HepG2 (cell line): ENCODE measurements around the gene EHD1. TPM values are rescaled to one million over a fixed set of nuclear protein-coding genes. Genes with fewer than 3 reads are reported as not detected.

ENCODE experiments used
- ARID2 ChIP-seq: sonication (generic); formaldehyde crosslinking; IDR thresholded peaks from 2 replicates; pipeline ENCODE4 v1.8.1; 2022; ENCODE audit warnings: mild to moderate bottlenecking, missing genetic modification reagents, borderline replicate concordance
- CBX1 ChIP-seq: IDR thresholded peaks from one replicate; pipeline ENCODE4 v1.6.1; 2016; ENCODE audit warnings: antibody characterized with exemption, low read depth
- GTF3A ChIP-seq: sonication (generic); formaldehyde crosslinking; conservative IDR thresholded peaks from 2 replicates; pipeline ENCODE4 v1.4.0; 2020; ENCODE audit warnings: mild to moderate bottlenecking, missing genetic modification reagents
- HCFC1 ChIP-seq: fragments of 150-350 bp; IDR thresholded peaks from 2 replicates; pipeline ENCODE4 v1.6.1; 2014; ENCODE audit warnings: low read depth, low read length
- MED13 ChIP-seq: sonication (generic); formaldehyde crosslinking; IDR thresholded peaks from 2 replicates; pipeline ENCODE4 v1.5.0; 2020; ENCODE audit warnings: missing genetic modification reagents
- MED8 ChIP-seq: sonication (generic); formaldehyde crosslinking; IDR thresholded peaks from 2 replicates; pipeline ENCODE4 v1.8.1; 2023; ENCODE audit warnings: mild to moderate bottlenecking, missing genetic modification reagents; ENCODE audit not compliant: insufficient replicate concordance
- RORA ChIP-seq: sonication (generic); formaldehyde crosslinking; IDR thresholded peaks from 2 replicates; pipeline ENCODE4 v1.5.0; 2020; ENCODE audit warnings: mild to moderate bottlenecking, missing genetic modification reagents, moderate library complexity
- SCMH1 ChIP-seq: sonication (generic); formaldehyde crosslinking; IDR thresholded peaks from 2 replicates; pipeline ENCODE4 v1.9.0; 2021; ENCODE audit warnings: missing genetic modification reagents, mild to moderate bottlenecking, borderline replicate concordance
- SP1 ChIP-seq, 2 experiments: fragments of 450-650 bp in 1 of 2; sonication (generic) in 1 of 2; formaldehyde crosslinking in 1 of 2; IDR thresholded peaks; 2 replicates each; pipeline versions ENCODE4 v1.4.0 to v1.6.1; 2016 to 2020; ENCODE audit warnings: missing genetic modification reagents in 1 of 2
- SP140L ChIP-seq: sonication (generic); formaldehyde crosslinking; IDR thresholded peaks from 2 replicates; pipeline ENCODE4 v1.4.0; 2020; ENCODE audit warnings: missing genetic modification reagents, borderline replicate concordance
- SP4 ChIP-seq: sonication (generic); formaldehyde crosslinking; IDR thresholded peaks from 2 replicates; pipeline ENCODE4 v1.8.1; 2023; ENCODE audit warnings: mild to moderate bottlenecking, missing genetic modification reagents
- STAT5B ChIP-seq: sonication (generic); formaldehyde crosslinking; IDR thresholded peaks from 2 replicates; pipeline ENCODE4 v1.4.0; 2020; ENCODE audit warnings: missing genetic modification reagents
- TBX3 ChIP-seq: fragments of 450-650 bp; IDR thresholded peaks from 2 replicates; pipeline ENCODE4 v1.6.1; 2017; ENCODE audit warnings: antibody characterized with exemption, mild to moderate bottlenecking, inconsistent platforms, borderline replicate concordance
- TOE1 ChIP-seq: sonication (generic); formaldehyde crosslinking; IDR thresholded peaks from 2 replicates; pipeline ENCODE4 v1.4.0; 2020; ENCODE audit warnings: mild to moderate bottlenecking, missing genetic modification reagents
- TP53 ChIP-seq: sonication (generic); formaldehyde crosslinking; conservative IDR thresholded peaks from 2 replicates; pipeline ENCODE4 v1.4.0; 2020; ENCODE audit warnings: missing genetic modification reagents
- ZFP62 ChIP-seq: sonication (generic); formaldehyde crosslinking; IDR thresholded peaks from 2 replicates; pipeline ENCODE4 v1.4.0; 2020; ENCODE audit warnings: missing genetic modification reagents
- ZFY ChIP-seq: sonication (generic); formaldehyde crosslinking; IDR thresholded peaks from 2 replicates; pipeline ENCODE4 v1.4.0; 2020; ENCODE audit warnings: missing genetic modification reagents
- ZKSCAN1 ChIP-seq: fragments of 150-350 bp; IDR thresholded peaks from 2 replicates; pipeline ENCODE4 v1.6.1; 2014; ENCODE audit warnings: low read length
- ZNF468 ChIP-seq: sonication (generic); formaldehyde crosslinking; IDR thresholded peaks from 2 replicates; pipeline ENCODE4 v1.8.0; 2022; ENCODE audit warnings: mild to moderate bottlenecking, moderate library complexity, missing genetic modification reagents
- ZNF543 ChIP-seq: sonication (generic); formaldehyde crosslinking; IDR thresholded peaks from 2 replicates; pipeline ENCODE4 v1.4.0; 2020; ENCODE audit warnings: mild to moderate bottlenecking, missing genetic modification reagents
- ZNF569 ChIP-seq: sonication (generic); formaldehyde crosslinking; IDR thresholded peaks from 2 replicates; pipeline ENCODE4 v1.5.0; 2020; ENCODE audit warnings: mild to moderate bottlenecking, missing genetic modification reagents, moderate library complexity, borderline replicate concordance
- ZNF570 ChIP-seq: sonication (generic); formaldehyde crosslinking; IDR thresholded peaks from 2 replicates; pipeline ENCODE4 v1.4.0; 2020; ENCODE audit warnings: mild to moderate bottlenecking, missing genetic modification reagents, borderline replicate concordance
- ZNF589 ChIP-seq: sonication (generic); formaldehyde crosslinking; conservative IDR thresholded peaks from 2 replicates; pipeline ENCODE4 v1.8.0; 2022; ENCODE audit warnings: mild to moderate bottlenecking, moderate library complexity, missing genetic modification reagents
- ZSCAN9 ChIP-seq: IDR thresholded peaks from 2 replicates; pipeline ENCODE4 v1.6.1; 2016; ENCODE audit warnings: borderline replicate concordance
- polyA plus RNA-seq, 8 experiments: library from polyadenylated mRNA; depleted of rRNA in 3 of 8; stranded (reverse) in 7 of 8; unstranded in 1 of 8; fragments of >200 nt; fragmentation: Illumina TruSeq in 4 of 8; extraction: Trizol in 4 of 8; gene quantifications; 2 replicates each; pipeline versions ENCODE4 v1.2.1 to v1.2.3, GENCODE V29; 2011 to 2016; ENCODE audit warnings: low read depth in 4 of 8, missing spikeins in 1 of 8, mixed read lengths in 1 of 8; ENCODE audit not compliant: insufficient read depth in 1 of 8
- total RNA-seq, 5 experiments: library from RNA; depleted of rRNA; stranded (reverse); fragments of >200 nt; fragmentation: Illumina TruSeq; extraction: Trizol; gene quantifications; 2 replicates each; pipeline ENCODE4 v1.2.3, GENCODE V29; 2016; ENCODE audit warnings: low read depth in 1 of 5
- TF ChIP-seq, protein P1 (sequence below): sonication (generic); formaldehyde crosslinking; IDR thresholded peaks from 2 replicates; pipeline ENCODE4 v1.8.1; 2023; ENCODE audit warnings: mild to moderate bottlenecking, missing genetic modification reagents
- TF ChIP-seq, protein P2 (sequence below): sonication (generic); formaldehyde crosslinking; IDR thresholded peaks from 2 replicates; pipeline ENCODE4 v1.4.0; 2020; ENCODE audit warnings: mild to moderate bottlenecking, missing genetic modification reagents
- TF ChIP-seq, protein P3 (sequence below): IDR thresholded peaks from 2 replicates; pipeline ENCODE4 v1.6.1; 2016; ENCODE audit warnings: mild to moderate bottlenecking
- TF ChIP-seq, protein P4 (sequence below): sonication (generic); formaldehyde crosslinking; IDR thresholded peaks from 2 replicates; pipeline ENCODE4 v1.5.0; 2020; ENCODE audit warnings: missing genetic modification reagents

EHD1 gene
- total and polyA plus RNA-seq, 2 of the 13 experiments (the other 11 are each of a cell fraction or from before 2014, with no cell fraction given): 23.6 to 26.6 TPM

DNA sequence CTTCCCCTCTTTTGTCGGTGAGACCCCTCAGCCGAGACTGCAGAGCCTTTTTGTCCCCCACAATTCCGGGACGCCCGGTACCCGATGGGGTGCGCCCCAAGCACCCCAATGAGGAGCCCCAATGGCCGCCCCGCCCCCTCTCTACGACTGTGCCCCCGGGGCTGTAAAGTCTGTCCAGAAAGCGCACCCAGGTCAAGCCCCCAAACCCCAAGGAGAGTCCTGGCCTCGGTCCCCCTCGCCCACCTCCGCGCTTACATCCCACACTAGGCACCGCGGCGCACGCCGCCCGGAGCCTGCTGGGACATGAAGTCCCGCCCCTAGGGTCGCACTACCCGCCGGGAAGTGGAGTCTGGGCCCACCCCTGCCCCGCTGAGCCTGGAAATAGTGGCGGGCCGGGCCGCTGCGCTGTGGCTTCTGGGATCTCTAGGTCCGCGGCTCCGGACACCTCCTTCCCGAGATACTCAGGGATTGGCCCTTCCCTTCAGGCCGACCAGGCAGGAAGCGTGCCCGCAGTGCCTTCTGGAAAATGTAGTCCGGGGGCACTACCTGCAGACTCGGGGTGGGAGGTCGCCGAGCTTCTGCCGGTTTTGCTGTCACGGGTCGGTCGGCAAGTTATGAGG, 68.0 kb downstream of the EHD1 start, which contains the start of gene MEN1 (continued):
- TF ChIP-seq ZKSCAN1: no peak
- TF ChIP-seq, protein P1, sequence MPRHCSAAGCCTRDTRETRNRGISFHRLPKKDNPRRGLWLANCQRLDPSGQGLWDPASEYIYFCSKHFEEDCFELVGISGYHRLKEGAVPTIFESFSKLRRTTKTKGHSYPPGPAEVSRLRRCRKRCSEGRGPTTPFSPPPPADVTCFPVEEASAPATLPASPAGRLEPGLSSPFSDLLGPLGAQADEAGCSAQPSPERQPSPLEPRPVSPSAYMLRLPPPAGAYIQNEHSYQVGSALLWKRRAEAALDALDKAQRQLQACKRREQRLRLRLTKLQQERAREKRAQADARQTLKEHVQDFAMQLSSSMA (CRISPR knock-in tag): 0 out of 2 replicates have a peak, but pooled peaks have one; percentile 55
- TF ChIP-seq ZNF589 (CRISPR knock-in tag): no peak
- 0 out of 2 replicates have a peak, but pooled peaks have one; percentile 39 for TF ChIP-seq TP53 (CRISPR knock-in tag)
- no peak for TF ChIP-seq CBX1
- no peak for TF ChIP-seq ZNF570 (CRISPR knock-in tag)
- TF ChIP-seq ZSCAN9 (CRISPR knock-in tag): no peak
- 0 out of 2 replicates have a peak, but pooled peaks have one; percentile 55 for TF ChIP-seq GTF3A
- TF ChIP-seq ZFY (CRISPR knock-in tag): peak; percentile 97
- TF ChIP-seq ZNF468 (CRISPR knock-in tag): no peak
- TF ChIP-seq, protein P2, sequence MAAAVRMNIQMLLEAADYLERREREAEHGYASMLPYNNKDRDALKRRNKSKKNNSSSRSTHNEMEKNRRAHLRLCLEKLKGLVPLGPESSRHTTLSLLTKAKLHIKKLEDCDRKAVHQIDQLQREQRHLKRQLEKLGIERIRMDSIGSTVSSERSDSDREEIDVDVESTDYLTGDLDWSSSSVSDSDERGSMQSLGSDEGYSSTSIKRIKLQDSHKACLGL (CRISPR knock-in tag): no peak
- TF ChIP-seq ZFP62 (CRISPR knock-in tag): 0 out of 2 replicates have a peak, but pooled peaks have one; percentile 57
- TF ChIP-seq, protein P3, sequence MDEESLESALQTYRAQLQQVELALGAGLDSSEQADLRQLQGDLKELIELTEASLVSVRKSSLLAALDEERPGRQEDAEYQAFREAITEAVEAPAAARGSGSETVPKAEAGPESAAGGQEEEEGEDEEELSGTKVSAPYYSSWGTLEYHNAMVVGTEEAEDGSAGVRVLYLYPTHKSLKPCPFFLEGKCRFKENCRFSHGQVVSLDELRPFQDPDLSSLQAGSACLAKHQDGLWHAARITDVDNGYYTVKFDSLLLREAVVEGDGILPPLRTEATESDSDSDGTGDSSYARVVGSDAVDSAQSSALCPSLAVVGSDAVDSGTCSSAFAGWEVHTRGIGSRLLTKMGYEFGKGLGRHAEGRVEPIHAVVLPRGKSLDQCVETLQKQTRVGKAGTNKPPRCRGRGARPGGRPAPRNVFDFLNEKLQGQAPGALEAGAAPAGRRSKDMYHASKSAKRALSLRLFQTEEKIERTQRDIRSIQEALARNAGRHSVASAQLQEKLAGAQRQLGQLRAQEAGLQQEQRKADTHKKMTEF (CRISPR knock-in tag): peak; percentile 80
- TF ChIP-seq ZNF569 (CRISPR knock-in tag): no peak
- TF ChIP-seq MED13 (CRISPR knock-in tag): no peak
- TF ChIP-seq STAT5B (CRISPR knock-in tag): no peak
- no peak for TF ChIP-seq MED8
- peak; percentile 77; the same call in 1 of the 2 replicates for TF ChIP-seq SP4
- no peak for TF ChIP-seq SP1 (IDR thresholded peaks at IDR 0.05)
- TF ChIP-seq SP1 (CRISPR knock-in tag; IDR thresholded peaks at IDR 0.05): peak; percentile 79
- TF ChIP-seq SCMH1 (CRISPR knock-in tag): no peak
- TF ChIP-seq ARID2 (CRISPR knock-in tag): no peak
- TF ChIP-seq, protein P4, sequence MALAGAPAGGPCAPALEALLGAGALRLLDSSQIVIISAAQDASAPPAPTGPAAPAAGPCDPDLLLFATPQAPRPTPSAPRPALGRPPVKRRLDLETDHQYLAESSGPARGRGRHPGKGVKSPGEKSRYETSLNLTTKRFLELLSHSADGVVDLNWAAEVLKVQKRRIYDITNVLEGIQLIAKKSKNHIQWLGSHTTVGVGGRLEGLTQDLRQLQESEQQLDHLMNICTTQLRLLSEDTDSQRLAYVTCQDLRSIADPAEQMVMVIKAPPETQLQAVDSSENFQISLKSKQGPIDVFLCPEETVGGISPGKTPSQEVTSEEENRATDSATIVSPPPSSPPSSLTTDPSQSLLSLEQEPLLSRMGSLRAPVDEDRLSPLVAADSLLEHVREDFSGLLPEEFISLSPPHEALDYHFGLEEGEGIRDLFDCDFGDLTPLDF (CRISPR knock-in tag): peak; percentile 86
- TF ChIP-seq RORA (CRISPR knock-in tag): no peak
- TF ChIP-seq HCFC1: peak; percentile 87
- no peak for TF ChIP-seq SP140L (CRISPR knock-in tag)
- TF ChIP-seq TBX3: peak; percentile 19; the same call in 1 of the 2 replicates
- no peak for TF ChIP-seq TOE1 (CRISPR knock-in tag)
- no peak for TF ChIP-seq ZNF543 (CRISPR knock-in tag)
